DMS114 treated with DMSO at 0.1 percent for 48 hours (cell line): Measurements from ENCODE around the gene TELO2.
"Not testable (repeated sequence)": the region's sequence is repeated elsewhere in the genome, so short reads cannot be mapped to it uniquely, and the experiment has no call there.

ENCODE experiments used
- DNase-seq: peaks from one replicate; lab custom pipeline; 2025; ENCODE audit not compliant: unreplicated experiment; lab: John Stamatoyannopoulos, UW

Gene TELO2

DNA sequence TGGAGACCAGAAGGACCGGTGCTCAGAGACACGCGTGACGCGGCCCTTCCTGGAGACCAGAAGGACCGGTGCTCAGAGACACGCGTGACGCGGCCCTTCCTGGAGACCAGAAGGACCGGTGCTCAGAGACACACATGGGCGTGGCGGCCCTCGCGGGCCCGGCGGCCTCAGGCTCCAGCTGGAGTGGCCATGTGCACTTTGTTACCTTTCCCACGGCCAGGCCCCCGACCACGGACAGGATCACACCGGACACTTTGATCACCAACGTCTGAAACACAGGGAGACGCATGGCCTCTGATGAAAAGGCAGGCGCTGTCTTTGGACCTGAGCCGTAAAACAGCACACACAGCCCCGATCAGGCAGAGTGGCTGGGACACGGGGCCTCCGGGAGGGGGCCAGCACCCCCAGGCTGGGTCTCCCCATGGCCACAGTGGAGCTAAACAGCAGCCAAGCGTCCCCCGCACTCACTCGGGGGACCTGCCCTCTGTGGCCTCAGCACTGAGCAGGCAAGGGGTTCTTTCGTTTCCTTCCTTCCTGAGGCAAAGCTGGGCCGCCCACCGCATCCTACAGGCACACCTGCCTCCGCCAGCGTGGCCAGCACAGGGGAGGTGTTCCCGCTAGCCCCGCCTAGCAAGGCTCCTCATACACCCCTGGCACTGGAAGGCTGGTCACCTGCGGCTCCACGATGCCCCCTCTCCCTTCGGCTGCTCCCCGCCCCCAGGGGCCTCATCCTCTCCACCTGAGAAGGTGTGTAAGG, 35.5 kb upstream of the TELO2 start:
- DNase-seq: no peak

GRCh38 chr16:1458336-1458976, 34.7 kb upstream of the TELO2 start:
- DNase-seq: no peak

GRCh38 chr16:1458977-1459341, 34.2 kb upstream of the TELO2 start:
- DNase-seq: no peak

- DNase-seq: no peak
Measured at GRCh38 chr16:1459967-1460366, 33.2 kb upstream of the TELO2 start.

DNA sequence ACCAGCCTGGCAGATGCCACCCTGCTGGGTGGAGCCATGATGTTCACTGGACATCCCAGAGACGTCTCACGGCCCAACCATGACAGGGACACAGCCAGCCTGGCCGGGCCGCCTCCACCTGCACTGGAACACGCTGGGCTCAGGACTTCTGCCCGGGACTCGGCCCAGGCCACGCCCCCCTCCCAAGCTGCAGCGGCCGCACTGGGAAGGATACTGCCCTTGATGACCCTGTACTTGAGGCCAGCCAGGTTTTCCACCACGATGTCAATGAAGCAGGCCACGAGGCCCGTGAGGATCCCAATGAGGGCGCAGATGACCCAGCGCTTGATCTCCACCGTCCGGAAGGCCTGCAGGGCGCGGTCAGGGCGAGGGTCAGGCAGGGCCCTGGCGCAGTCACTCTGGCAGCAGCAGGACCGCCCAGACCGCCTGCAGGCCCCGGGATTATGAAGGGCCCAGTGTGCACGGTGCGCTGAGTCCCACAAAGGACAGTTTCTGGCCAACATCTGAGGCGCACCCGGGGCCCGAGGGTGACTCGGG, 32.5 kb upstream of the TELO2 start:
- no peak for DNase-seq

- no peak for DNase-seq
Measured at GRCh38 chr16:1461146-1461545, 32.0 kb upstream of the TELO2 start.

GRCh38 chr16:1464196-1464893, 28.8 kb upstream of the TELO2 start:
- DNase-seq: no peak

DNA sequence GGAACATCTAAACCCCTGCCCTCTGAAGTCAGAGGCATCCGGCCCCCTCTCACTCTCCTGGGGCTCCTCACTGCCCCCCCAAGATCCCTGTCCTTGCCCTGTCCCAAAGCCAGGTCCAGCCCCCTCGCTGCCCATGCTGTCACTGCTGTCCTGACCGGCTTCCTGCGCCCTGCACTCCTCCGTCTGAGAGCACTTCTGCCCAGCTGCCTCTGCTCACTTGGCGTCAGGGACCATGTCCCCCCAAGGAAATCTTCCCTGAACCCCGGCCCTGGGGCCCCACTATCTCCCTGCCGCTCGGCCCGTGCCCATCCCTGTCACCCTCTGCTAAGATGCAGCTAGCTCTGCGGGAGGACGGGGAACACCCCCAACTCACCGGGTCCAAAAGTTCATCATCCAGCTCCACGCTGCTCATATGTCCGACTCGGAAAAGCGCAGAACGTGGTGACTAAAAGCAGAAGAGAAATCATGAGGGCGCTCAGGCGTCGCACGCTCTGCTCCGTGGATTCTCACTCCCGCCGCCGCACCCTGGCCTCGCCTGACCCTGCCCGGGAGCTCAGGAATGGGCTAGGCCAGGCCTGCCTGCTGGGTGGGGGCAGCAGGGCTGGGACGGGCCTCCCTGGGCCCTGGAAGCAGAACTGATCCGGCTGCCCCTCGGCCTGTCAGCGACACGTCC, 28.1 kb upstream of the TELO2 start:
- no peak for DNase-seq

DNA sequence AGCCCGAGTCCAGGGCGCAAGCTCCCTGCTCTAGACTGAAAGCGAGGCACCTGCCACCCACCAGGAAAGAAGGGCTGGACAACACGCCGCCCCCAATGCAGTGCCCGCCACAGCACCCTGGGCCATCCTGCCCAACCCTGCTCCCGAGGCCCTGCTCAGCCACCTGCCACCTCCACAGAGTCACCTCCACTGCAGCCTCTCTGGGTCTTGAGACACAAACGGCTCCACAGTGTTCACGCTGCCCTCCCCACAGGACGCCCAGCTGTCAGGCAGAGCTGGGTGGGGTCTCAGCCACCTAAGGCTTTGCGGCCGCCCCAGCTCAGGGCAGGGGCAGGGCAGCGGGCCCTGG, 27.6 kb upstream of the TELO2 start:
- no peak for DNase-seq

DNA sequence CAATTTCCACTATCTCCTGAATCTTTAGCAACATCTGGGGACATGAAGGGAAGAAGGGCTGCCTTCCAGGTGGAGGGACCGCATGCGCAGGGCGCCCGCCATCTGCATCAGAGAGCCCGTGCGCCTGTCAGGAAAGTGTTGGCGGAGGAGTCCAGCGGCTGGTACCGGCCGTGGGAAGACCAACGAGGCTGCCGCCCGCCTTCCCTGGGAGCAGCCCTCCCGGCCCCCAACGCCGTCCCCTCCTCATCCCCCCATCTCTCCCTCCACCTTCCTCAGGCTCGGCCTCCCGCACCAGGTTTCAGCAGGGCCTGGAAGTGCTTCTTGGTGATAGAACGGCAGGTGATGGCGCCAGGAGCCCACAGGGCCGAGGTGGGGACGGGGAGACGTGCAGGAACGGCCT, 27.1 kb upstream of the TELO2 start:
- DNase-seq: no peak

DNA sequence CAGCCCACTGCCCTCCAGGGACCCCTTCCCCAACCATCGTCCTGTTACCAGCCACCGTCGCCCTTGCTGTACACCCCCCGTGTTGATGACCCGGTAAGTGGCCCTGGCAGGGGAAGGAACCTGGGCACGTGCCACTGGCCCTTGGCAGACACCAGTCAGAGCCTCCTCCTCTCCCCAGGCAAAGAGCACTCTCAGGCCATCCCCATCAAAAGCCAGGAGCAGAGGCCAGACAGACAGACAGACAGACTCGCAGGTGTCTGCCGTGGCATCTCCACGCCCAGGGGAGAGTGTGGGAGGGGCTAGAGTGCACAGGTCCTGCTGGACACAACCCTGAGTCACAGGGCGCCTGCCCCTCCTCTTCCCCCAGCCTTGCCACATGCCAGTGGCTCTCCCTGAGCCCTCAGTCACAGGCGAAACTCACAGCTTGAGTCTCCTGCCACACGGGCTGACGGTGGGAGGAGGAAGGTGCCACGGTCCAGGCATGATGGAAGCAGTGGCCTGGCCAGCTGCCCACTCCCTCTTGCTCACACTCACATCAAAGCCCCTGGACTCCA, 26.1 kb upstream of the TELO2 start:
- no peak for DNase-seq

GRCh38 chr16:1468426-1468810, 24.7 kb upstream of the TELO2 start:
- DNase-seq: no peak

DNA sequence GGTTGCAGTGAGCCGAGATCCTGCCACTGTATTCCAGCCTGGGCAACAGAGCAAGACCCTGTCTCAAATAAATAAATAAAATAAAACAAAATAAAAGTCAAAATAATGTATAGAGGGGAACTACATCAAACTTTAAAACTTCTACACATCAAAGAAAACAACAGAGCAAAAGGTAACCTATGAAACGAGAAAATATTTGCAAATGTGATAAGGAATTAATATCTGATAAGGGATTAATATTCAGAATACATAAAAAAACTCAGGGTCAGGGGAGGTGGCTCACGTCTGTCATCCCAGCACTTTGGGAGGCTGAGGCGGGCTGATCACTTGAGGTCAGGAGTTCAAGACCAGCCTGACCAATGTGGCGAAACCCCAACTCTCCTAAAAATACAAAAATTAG, 24.0 kb upstream of the TELO2 start:
- DNase-seq: not testable (repeated sequence)

- DNase-seq: no peak
Measured at GRCh38 chr16:1469693-1470201, 23.4 kb upstream of the TELO2 start.

- DNase-seq: no peak
Measured at GRCh38 chr16:1470481-1471251, 22.5 kb upstream of the TELO2 start.

DNA sequence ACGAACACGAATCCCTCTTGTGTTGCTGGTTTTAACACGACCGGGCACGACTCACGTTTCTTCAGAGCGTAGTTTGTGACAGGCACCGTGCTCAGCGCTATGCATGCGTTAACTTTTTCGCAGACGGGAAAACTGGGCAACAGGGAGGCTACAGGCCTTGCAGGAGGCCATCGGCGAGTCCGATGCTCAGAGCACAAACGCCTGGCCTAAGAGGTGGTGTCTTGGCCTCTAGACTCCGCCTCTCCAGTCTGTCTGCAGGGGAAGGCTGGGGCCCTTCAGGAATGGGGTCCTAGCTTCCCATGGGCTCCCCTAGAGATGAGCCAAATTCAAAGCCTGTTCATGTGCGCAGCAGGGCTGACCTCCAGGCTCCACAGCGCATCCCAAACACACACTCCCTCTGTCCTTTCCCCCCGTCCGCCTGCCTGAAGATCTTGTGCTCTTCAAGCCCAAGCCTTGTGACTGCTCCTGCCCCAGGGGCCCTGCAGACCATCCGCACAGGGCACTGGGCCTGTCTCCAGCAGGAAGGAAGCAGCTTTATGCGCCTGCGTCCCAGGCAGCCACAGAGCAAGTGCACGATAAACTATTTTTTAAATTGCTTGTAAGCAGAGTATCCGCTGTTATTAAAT, 21.5 kb upstream of the TELO2 start:
- no peak for DNase-seq

- no peak for DNase-seq
Measured at GRCh38 chr16:1472974-1473373, 20.2 kb upstream of the TELO2 start.

DNA sequence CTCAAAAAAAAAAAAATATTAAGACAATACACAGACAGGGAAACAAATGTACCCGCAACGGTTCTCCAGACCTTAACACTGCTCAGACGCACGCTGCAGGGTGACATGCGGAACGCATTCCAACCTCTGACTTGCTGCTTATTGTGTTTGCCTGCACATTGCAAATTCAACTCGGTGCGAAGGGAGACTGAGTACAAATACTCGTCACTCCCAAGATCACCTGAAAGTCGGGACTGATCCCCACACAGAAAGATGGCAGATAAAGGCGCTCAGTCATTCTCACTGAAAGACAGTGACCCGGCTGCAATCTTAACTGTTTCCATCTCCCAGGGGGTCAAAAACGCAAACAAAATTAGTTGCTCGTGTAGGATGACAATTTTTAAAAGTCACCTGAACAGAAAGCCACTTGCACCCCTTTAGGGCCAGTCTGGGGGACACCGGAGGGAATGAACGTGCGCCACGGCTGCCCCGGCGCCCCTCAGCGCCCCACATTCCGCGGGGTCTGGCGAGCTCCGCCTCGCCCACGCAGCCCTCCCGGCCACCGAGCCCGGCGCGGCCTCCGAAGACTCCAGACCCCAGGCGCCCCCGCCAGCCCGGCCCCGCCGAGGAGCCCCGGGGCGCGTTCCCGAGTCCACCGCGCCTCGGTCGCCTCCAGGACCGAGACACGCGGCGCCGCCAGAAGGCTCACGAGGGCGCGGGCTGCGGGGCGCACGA, 18.9 kb upstream of the TELO2 start:
- DNase-seq: no peak
